ENCODE data around the gene ZNF536. TPM values are rescaled to one million over a fixed set of nuclear protein-coding genes. Genes with fewer than 3 reads are reported as not detected.

The ZNF536 gene
- total and polyA plus RNA-seq, 9 of the 15 experiments (the other 6 are each of a cell fraction or from before 2014, with no cell fraction given): not detected

DNA sequence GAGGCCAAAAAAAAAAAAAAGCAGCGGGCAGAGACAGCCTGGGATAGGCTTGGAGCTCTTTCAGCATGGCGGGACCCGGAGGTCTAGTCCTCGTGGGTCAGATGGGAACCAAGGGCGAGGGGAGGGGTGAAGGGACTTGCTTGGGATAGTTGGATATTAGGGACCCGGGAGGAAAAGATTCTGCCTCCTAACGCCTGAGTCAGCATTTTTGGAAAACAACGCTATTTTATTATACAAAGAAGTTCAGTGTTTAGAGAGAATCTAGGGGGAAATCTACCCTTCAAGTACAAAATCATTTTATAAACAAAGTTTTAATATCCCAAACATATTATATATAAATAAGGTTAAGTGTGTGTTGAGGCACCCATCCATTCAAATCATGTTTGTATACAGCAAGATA, 156.7 kb downstream of the ZNF536 start:
- H3K9me3 ChIP-seq (replicated peaks; ENCODE audit: control insufficient read depth, insufficient read depth, low read depth, low read length): no peaks in the 10 kb centered on the region
- H3K9ac ChIP-seq (ENCODE audit: insufficient read depth in 1 of 2, low read depth in 2 of 2, low read length in 2 of 2): no peak overlapping the region
- no peak for ATAC-seq
- in situ Hi-C loops (cut with MboI): no loop called here
- H3K4me2 ChIP-seq (ENCODE audit: insufficient read depth, low read length): no peak overlapping the region
- WGBS (ENCODE audit: insufficient coverage, low coverage, missing lambda C conversion rate): 2% methylated on average over 8 of the region's 8 CpGs
- H3K27ac ChIP-seq (ENCODE audit: extremely low read depth, low read depth, low read length): no peak overlapping the region
- H2AFZ ChIP-seq (ENCODE audit: low read depth, low read length): no peak overlapping the region
- intact Hi-C loops (cut with micrococcal nuclease): no loop called here
- H4K20me1 ChIP-seq (replicated peaks; ENCODE audit: control insufficient read depth, insufficient read depth, low read length): no peaks in the 10 kb centered on the region
- no peak overlapping the region for H3K4me3 ChIP-seq
- ChIA-PET CTCF (ENCODE audit: low intra/inter-chr PET ratio) (no interaction called here), POLR2A (no interaction called here)
- no peaks in the 10 kb centered on the region for H3K79me2 ChIP-seq (ENCODE audit: control insufficient read depth, insufficient read depth, low read length)
- FAIRE-seq: no peak
- peaks cover 4 to 13% of the 10 kb centered on the region in 2 experiments; a peak in 4 of 5 replicates for H3K27me3 ChIP-seq (ENCODE audit: control insufficient read depth in 2 of 2, insufficient read depth in 2 of 2, low read length in 2 of 2)
- no peaks in the 10 kb centered on the region for H3K36me3 ChIP-seq (ENCODE audit: control insufficient read depth, insufficient read depth, low read length)
- DNase-seq (ENCODE audit: extremely low read depth in 1 of 4, low spot score in 3 of 4): no peak
- no TSS peak for BruUV-seq (replicated peaks)
- no peaks in the 10 kb centered on the region for H3K9me1 ChIP-seq (ENCODE audit: control insufficient read depth, insufficient read depth, low read length)
- no peaks in the 10 kb centered on the region for H3K4me1 ChIP-seq (replicated peaks in 1 of 2; ENCODE audit: control insufficient read depth in 2 of 2, insufficient read depth in 2 of 2, low read length in 2 of 2)
- TF ChIP-seq SP1 (CRISPR knock-in tag; IDR thresholded peaks at IDR 0.05) (no peak), POLR2AphosphoS2 (IDR thresholded peaks at IDR 0.05; ENCODE audit: low read length) (no peak), ARHGAP35 (IDR thresholded peaks at IDR 0.05; ENCODE audit: partially characterized antibody) (no peak), CEBPG (CRISPR knock-in tag; IDR thresholded peaks at IDR 0.05) (no peak), CEBPG (tag; conservative IDR thresholded peaks at IDR 0.05 in 1 of 2, IDR thresholded peaks at IDR 0.05 in 1 of 2) (no peak), NCOA6 (IDR thresholded peaks at IDR 0.05) (no peak), GTF2F1 (IDR thresholded peaks at IDR 0.05; ENCODE audit: low read depth, low read length) (no peak), RBFOX2 (IDR thresholded peaks at IDR 0.05; ENCODE audit: low read depth, low read length) (no peak), FOSL1 (tag; conservative IDR thresholded peaks at IDR 0.05) (no peak), ZNF766 (CRISPR knock-in tag; conservative IDR thresholded peaks at IDR 0.05) (no peak), C11orf30 (IDR thresholded peaks at IDR 0.05; ENCODE audit: low read depth) (peak; percentile 76), ZNF316 (IDR thresholded peaks at IDR 0.05) (peak; percentile 90)
- TF ChIP-seq, protein P1, sequence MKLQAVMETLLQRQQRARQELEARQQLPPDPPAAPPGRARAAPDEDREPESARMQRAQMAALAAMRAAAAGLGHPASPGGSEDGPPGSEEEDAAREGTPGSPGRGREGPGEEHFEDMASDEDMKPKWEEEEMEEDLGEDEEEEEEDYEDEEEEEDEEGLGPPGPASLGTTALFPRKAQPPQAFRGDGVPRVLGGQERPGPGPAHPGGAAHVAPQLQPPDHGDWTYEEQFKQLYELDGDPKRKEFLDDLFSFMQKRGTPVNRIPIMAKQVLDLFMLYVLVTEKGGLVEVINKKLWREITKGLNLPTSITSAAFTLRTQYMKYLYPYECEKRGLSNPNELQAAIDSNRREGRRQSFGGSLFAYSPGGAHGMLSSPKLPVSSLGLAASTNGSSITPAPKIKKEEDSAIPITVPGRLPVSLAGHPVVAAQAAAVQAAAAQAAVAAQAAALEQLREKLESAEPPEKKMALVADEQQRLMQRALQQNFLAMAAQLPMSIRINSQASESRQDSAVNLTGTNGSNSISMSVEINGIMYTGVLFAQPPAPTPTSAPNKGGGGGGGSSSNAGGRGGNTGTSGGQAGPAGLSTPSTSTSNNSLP (IDR thresholded peaks at IDR 0.05; ENCODE audit: borderline replicate concordance, low read depth, low read length): no peak
- TF ChIP-seq, protein P2, sequence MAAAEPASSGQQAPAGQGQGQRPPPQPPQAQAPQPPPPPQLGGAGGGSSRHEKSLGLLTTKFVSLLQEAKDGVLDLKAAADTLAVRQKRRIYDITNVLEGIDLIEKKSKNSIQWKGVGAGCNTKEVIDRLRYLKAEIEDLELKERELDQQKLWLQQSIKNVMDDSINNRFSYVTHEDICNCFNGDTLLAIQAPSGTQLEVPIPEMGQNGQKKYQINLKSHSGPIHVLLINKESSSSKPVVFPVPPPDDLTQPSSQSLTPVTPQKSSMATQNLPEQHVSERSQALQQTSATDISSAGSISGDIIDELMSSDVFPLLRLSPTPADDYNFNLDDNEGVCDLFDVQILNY (CRISPR knock-in tag; IDR thresholded peaks at IDR 0.05): no peak
- TF ChIP-seq, protein P3, sequence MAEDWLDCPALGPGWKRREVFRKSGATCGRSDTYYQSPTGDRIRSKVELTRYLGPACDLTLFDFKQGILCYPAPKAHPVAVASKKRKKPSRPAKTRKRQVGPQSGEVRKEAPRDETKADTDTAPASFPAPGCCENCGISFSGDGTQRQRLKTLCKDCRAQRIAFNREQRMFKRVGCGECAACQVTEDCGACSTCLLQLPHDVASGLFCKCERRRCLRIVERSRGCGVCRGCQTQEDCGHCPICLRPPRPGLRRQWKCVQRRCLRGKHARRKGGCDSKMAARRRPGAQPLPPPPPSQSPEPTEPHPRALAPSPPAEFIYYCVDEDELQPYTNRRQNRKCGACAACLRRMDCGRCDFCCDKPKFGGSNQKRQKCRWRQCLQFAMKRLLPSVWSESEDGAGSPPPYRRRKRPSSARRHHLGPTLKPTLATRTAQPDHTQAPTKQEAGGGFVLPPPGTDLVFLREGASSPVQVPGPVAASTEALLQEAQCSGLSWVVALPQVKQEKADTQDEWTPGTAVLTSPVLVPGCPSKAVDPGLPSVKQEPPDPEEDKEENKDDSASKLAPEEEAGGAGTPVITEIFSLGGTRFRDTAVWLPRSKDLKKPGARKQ (CRISPR knock-in tag; IDR thresholded peaks at IDR 0.05): no peak
- TF ChIP-seq, protein P4, sequence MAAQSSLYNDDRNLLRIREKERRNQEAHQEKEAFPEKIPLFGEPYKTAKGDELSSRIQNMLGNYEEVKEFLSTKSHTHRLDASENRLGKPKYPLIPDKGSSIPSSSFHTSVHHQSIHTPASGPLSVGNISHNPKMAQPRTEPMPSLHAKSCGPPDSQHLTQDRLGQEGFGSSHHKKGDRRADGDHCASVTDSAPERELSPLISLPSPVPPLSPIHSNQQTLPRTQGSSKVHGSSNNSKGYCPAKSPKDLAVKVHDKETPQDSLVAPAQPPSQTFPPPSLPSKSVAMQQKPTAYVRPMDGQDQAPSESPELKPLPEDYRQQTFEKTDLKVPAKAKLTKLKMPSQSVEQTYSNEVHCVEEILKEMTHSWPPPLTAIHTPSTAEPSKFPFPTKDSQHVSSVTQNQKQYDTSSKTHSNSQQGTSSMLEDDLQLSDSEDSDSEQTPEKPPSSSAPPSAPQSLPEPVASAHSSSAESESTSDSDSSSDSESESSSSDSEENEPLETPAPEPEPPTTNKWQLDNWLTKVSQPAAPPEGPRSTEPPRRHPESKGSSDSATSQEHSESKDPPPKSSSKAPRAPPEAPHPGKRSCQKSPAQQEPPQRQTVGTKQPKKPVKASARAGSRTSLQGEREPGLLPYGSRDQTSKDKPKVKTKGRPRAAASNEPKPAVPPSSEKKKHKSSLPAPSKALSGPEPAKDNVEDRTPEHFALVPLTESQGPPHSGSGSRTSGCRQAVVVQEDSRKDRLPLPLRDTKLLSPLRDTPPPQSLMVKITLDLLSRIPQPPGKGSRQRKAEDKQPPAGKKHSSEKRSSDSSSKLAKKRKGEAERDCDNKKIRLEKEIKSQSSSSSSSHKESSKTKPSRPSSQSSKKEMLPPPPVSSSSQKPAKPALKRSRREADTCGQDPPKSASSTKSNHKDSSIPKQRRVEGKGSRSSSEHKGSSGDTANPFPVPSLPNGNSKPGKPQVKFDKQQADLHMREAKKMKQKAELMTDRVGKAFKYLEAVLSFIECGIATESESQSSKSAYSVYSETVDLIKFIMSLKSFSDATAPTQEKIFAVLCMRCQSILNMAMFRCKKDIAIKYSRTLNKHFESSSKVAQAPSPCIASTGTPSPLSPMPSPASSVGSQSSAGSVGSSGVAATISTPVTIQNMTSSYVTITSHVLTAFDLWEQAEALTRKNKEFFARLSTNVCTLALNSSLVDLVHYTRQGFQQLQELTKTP (IDR thresholded peaks at IDR 0.05; ENCODE audit: low read depth in 1 of 2, partially characterized antibody in 2 of 2): no peak
